H1 (cell line): ENCODE results near the gene LRP8. TPM values are rescaled to one million over a fixed set of nuclear protein-coding genes. Genes with fewer than 3 reads are reported as not detected.
A peak's percentile ranks its signal among the peaks of the same experiment; 100 is the strongest.

Experiments
- CTCF ChIA-PET: fragments of 300-600 bp; sonication (Branson Sonifier 250); formaldehyde crosslinking; loops from one replicate; lab custom pipeline; 2021; ENCODE audit not compliant: partially characterized antibody; lab: Charles Lee
- POLR2A ChIA-PET: fragments of 300-600 bp; sonication (Branson Sonifier 250); formaldehyde crosslinking; loops from one replicate; lab custom pipeline; 2021; ENCODE audit warnings: inconsistent platforms; ENCODE audit not compliant: partially characterized antibody; lab: Charles Lee
- DNase-seq, 2 experiments: peaks; one replicate each; pipeline versions ENCODE4 v3.0.0 to v3.0.0-alpha.2; 2010 to 2022; ENCODE audit warnings: low spot score in 2 of 2, low read depth in 1 of 2, mixed read lengths in 1 of 2
- FAIRE-seq: peaks from 2 replicates; lab custom pipeline; 2011; peaks lifted over from hg19 to GRCh38; lab: Jason Lieb, UNC
- H2AFZ ChIP-seq: 2 replicates; pipeline ENCODE4 v1.8.1; 2012; ENCODE audit warnings: low read length, inconsistent platforms
- H2AK5ac ChIP-seq: 2 replicates; pipeline ENCODE4 v1.6.1; 2013; ENCODE audit warnings: low read depth, low read length
- H2BK120ac ChIP-seq: replicated peaks from 2 replicates; pipeline ENCODE3; 2013; ENCODE audit warnings: low read depth, low read length, inconsistent platforms
- H2BK12ac ChIP-seq: 2 replicates; pipeline ENCODE4 v1.6.1; 2013; ENCODE audit warnings: low read depth, low read length
- H2BK15ac ChIP-seq: 2 replicates; pipeline ENCODE4 v1.6.1; 2013; ENCODE audit warnings: low read length
- H2BK20ac ChIP-seq: 2 replicates; pipeline ENCODE4 v1.6.1; 2013; ENCODE audit warnings: low read length
- H2BK5ac ChIP-seq: 2 replicates; pipeline ENCODE4 v1.6.1; 2013; ENCODE audit warnings: low read depth, low read length
- H3K14ac ChIP-seq: 2 replicates; pipeline ENCODE4 v1.6.1; 2013; ENCODE audit warnings: inconsistent platforms; ENCODE audit not compliant: insufficient read length
- H3K18ac ChIP-seq: 2 replicates; pipeline ENCODE4 v1.6.1; 2013; ENCODE audit warnings: low read length; ENCODE audit errors: extremely low read depth
- H3K23ac ChIP-seq: 2 replicates; pipeline ENCODE4 v1.6.1; 2013; ENCODE audit warnings: inconsistent platforms; ENCODE audit not compliant: insufficient read length
- H3K23me2 ChIP-seq: 2 replicates; pipeline ENCODE4 v1.6.1; 2013; ENCODE audit warnings: low read depth, low read length
- H3K27ac ChIP-seq: 2 replicates; pipeline ENCODE4 v1.6.1; 2011; ENCODE audit warnings: low read depth, low read length, inconsistent platforms
- H3K27me3 ChIP-seq, 4 experiments: replicated peaks in 1 of 4; 1 replicate in 1 of 4; 2 replicates in 3 of 4; pipeline versions ENCODE4 v1.6.1 to v1.8.1; 2011 to 2013; ENCODE audit warnings: low read length in 3 of 4, mild to moderate bottlenecking in 3 of 4, inconsistent platforms in 2 of 4, mixed read lengths in 2 of 4, moderate library complexity in 1 of 4; ENCODE audit not compliant: control insufficient read depth in 3 of 4, insufficient read depth in 3 of 4; ENCODE audit errors: extremely low read depth in 1 of 4
- H3K36me3 ChIP-seq, 4 experiments: 2 replicates each; pipeline versions ENCODE4 v1.6.1 to v1.8.1; 2011 to 2013; ENCODE audit warnings: mild to moderate bottlenecking in 4 of 4, low read length in 3 of 4, moderate library complexity in 2 of 4, control low read depth in 1 of 4, inconsistent platforms in 1 of 4; ENCODE audit not compliant: insufficient read depth in 4 of 4, control insufficient read depth in 2 of 4
- H3K4ac ChIP-seq: replicated peaks from 2 replicates; pipeline ENCODE3; 2013; ENCODE audit warnings: low read length, low read depth, mixed read lengths, inconsistent platforms; ENCODE audit not compliant: insufficient read length
- H3K4me1 ChIP-seq, 4 experiments: replicated peaks in 1 of 4; 1 replicate in 1 of 4; 2 replicates in 3 of 4; pipeline versions ENCODE4 v1.6.1 to v1.8.1; 2011 to 2013; ENCODE audit warnings: low read length in 3 of 4, inconsistent platforms in 2 of 4, mixed read lengths in 1 of 4; ENCODE audit not compliant: insufficient read depth in 4 of 4, control insufficient read depth in 3 of 4
- H3K4me2 ChIP-seq, 2 experiments: 2 replicates each; pipeline versions ENCODE4 v1.6.1 to v1.8.1; 2011 to 2013; ENCODE audit warnings: low read depth in 2 of 2, low read length in 2 of 2, control low read depth in 1 of 2, inconsistent platforms in 1 of 2, mild to moderate bottlenecking in 1 of 2; ENCODE audit not compliant: insufficient read depth in 1 of 2
- H3K4me3 ChIP-seq, 4 experiments: fragments of 200-600, 300-600 bp in 1 of 4; sonication (generic), shearing (Covaris generic), sonication (Bioruptor Twin) in 1 of 4; 2 replicates each; pipeline versions ENCODE4 v1.5.1 to v1.8.1; 2011 to 2016; ENCODE audit warnings: low read length in 4 of 4, low read depth in 3 of 4, control low read depth in 2 of 4, inconsistent platforms in 2 of 4, mild to moderate bottlenecking in 2 of 4, mixed read lengths in 1 of 4, moderate library complexity in 1 of 4; ENCODE audit not compliant: insufficient read depth in 2 of 4; ENCODE audit errors: extremely low read depth in 1 of 4
- H3K56ac ChIP-seq: replicated peaks from 2 replicates; pipeline ENCODE3; 2013; ENCODE audit warnings: low read depth, mild to moderate bottlenecking, mixed read lengths, low read length, inconsistent platforms; ENCODE audit not compliant: insufficient read length
- H3K79me1 ChIP-seq: 2 replicates; pipeline ENCODE4 v1.6.1; 2013; ENCODE audit warnings: low read depth, low read length, control low read depth
- H3K79me2 ChIP-seq, 2 experiments: 2 replicates each; pipeline versions ENCODE4 v1.6.1 to v1.8.1; 2012 to 2013; ENCODE audit warnings: low read length in 2 of 2, mild to moderate bottlenecking in 2 of 2, inconsistent platforms in 1 of 2; ENCODE audit not compliant: insufficient read depth in 2 of 2, control insufficient read depth in 1 of 2
- H3K9ac ChIP-seq, 4 experiments: replicated peaks in 1 of 4; 1 replicate in 1 of 4; 2 replicates in 3 of 4; pipeline versions ENCODE4 v1.6.1 to v1.8.1; 2011 to 2013; ENCODE audit warnings: low read depth in 3 of 4, low read length in 3 of 4, control low read depth in 2 of 4, mild to moderate bottlenecking in 2 of 4, moderate library complexity in 2 of 4, inconsistent platforms in 1 of 4; ENCODE audit errors: extremely low read depth in 1 of 4
- H3K9me3 ChIP-seq, 2 experiments: 2 replicates each; pipeline versions ENCODE4 v1.6.1 to v1.8.1; 2012 to 2013; ENCODE audit warnings: mild to moderate bottlenecking in 2 of 2, moderate library complexity in 2 of 2, control low read depth in 1 of 2, inconsistent platforms in 1 of 2, low read depth in 1 of 2, low read length in 1 of 2, mixed read lengths in 1 of 2; ENCODE audit not compliant: insufficient read depth in 2 of 2
- H4K20me1 ChIP-seq, 2 experiments: replicated peaks in 1 of 2; 2 replicates each; pipeline versions ENCODE3 to v1.8.1; 2011 to 2013; ENCODE audit warnings: inconsistent platforms in 2 of 2, low read length in 2 of 2, mild to moderate bottlenecking in 1 of 2; ENCODE audit not compliant: insufficient read depth in 2 of 2, control insufficient read depth in 1 of 2
- H4K5ac ChIP-seq: 2 replicates; pipeline ENCODE4 v1.6.1; 2013; ENCODE audit warnings: low read length, low read depth, mixed read lengths, inconsistent platforms; ENCODE audit not compliant: insufficient read length
- H4K8ac ChIP-seq: 2 replicates; pipeline ENCODE4 v1.8.0; 2013; ENCODE audit warnings: mild to moderate bottlenecking, moderate library complexity, low read length, inconsistent platforms; ENCODE audit not compliant: insufficient read depth; ENCODE audit errors: extremely low read depth
- H4K91ac ChIP-seq: replicated peaks from 2 replicates; pipeline ENCODE3; 2013; ENCODE audit warnings: low read length, mixed read lengths, inconsistent platforms; ENCODE audit not compliant: insufficient read length
- CHD2 ChIP-seq: IDR thresholded peaks from 2 replicates; pipeline ENCODE4 v1.6.1; 2012; ENCODE audit warnings: low read length, improper control_type of control experiment
- CREB1 ChIP-seq: IDR thresholded peaks from 2 replicates; pipeline ENCODE4 v1.6.1; 2012; ENCODE audit warnings: inconsistent platforms
- CTBP2 ChIP-seq: IDR thresholded peaks from 2 replicates; pipeline ENCODE4 v1.7.0; 2011; ENCODE audit warnings: borderline replicate concordance, mild to moderate bottlenecking, moderate library complexity, mixed read lengths, low read length; ENCODE audit not compliant: insufficient read depth, insufficient read length
- GABPA ChIP-seq: IDR thresholded peaks from 2 replicates; pipeline ENCODE4 v1.6.1; 2011; ENCODE audit warnings: mild to moderate bottlenecking, low read length, moderate library complexity, borderline replicate concordance; ENCODE audit not compliant: insufficient read depth
- HDAC2 ChIP-seq, 2 experiments: fragments of 300-600 bp in 1 of 2; sonication (generic) in 1 of 2; IDR thresholded peaks; 2 replicates each; pipeline ENCODE4 v1.6.1; 2011 to 2012; ENCODE audit warnings: low read depth in 2 of 2, low read length in 2 of 2, mild to moderate bottlenecking in 2 of 2, moderate library complexity in 2 of 2, borderline replicate concordance in 1 of 2, inconsistent platforms in 1 of 2
- JUN ChIP-seq: IDR thresholded peaks from 2 replicates; pipeline ENCODE4 v1.6.1; 2011; ENCODE audit warnings: low read depth, mild to moderate bottlenecking, improper control_type of control experiment, low read length
- JUND ChIP-seq: IDR thresholded peaks from 2 replicates; pipeline ENCODE4 v1.6.1; 2011; ENCODE audit warnings: mild to moderate bottlenecking, improper control_type of control experiment, low read length
- RFX5 ChIP-seq: IDR thresholded peaks from 2 replicates; pipeline ENCODE4 v1.6.1; 2011; ENCODE audit warnings: low read depth, low read length, improper control_type of control experiment, borderline replicate concordance
- WGBS, 2 experiments: shearing (Covaris generic) in 1 of 2; methylation state at CpG; one replicate each; pipeline versions ENCODE4 v1.1.6 to v1.1.7; 2013 to 2015; ENCODE audit warnings: low lambda C conversion rate in 2 of 2, mixed read lengths in 2 of 2, inconsistent platforms in 1 of 2, low coverage in 1 of 2, missing lambda C conversion rate in 1 of 2; ENCODE audit not compliant: insufficient replicate concordance in 2 of 2, insufficient coverage in 1 of 2, insufficient read length in 1 of 2; ENCODE audit errors: extremely low coverage in 1 of 2, missing lambda C conversion rate in 1 of 2; 5-methylcytosine and 5-hydroxymethylcytosine counted together
- polyA plus RNA-seq, 7 experiments: library from polyadenylated mRNA; depleted of rRNA in 3 of 7; stranded (reverse) in 5 of 7; unstranded in 2 of 7; fragments of >200 nt in 5 of 7; fragments of 200-250 nt in 2 of 7; gene quantifications; 1 replicate in 5 of 7; 2 replicates in 1 of 7; 4 replicates in 1 of 7; pipeline versions ENCODE4 v1.2.1 to v1.2.3, GENCODE V29; 2011 to 2013; ENCODE audit warnings: missing spikeins in 2 of 7, mixed read lengths in 2 of 7
- total RNA-seq: library from RNA; stranded (reverse); fragmentation: NEBNext Ultra II Directional; extraction: Animal tissue kit (Norgen Biotek cat#: 25700); gene quantifications from 2 replicates; pipeline ENCODE4 v1.2.1, GENCODE V29; 2021

Gene LRP8
- total and polyA plus RNA-seq, 2 of the 8 experiments (the other 6 are each of a cell fraction or from before 2014, with no cell fraction given): 63.2 to 66.4 TPM

DNA sequence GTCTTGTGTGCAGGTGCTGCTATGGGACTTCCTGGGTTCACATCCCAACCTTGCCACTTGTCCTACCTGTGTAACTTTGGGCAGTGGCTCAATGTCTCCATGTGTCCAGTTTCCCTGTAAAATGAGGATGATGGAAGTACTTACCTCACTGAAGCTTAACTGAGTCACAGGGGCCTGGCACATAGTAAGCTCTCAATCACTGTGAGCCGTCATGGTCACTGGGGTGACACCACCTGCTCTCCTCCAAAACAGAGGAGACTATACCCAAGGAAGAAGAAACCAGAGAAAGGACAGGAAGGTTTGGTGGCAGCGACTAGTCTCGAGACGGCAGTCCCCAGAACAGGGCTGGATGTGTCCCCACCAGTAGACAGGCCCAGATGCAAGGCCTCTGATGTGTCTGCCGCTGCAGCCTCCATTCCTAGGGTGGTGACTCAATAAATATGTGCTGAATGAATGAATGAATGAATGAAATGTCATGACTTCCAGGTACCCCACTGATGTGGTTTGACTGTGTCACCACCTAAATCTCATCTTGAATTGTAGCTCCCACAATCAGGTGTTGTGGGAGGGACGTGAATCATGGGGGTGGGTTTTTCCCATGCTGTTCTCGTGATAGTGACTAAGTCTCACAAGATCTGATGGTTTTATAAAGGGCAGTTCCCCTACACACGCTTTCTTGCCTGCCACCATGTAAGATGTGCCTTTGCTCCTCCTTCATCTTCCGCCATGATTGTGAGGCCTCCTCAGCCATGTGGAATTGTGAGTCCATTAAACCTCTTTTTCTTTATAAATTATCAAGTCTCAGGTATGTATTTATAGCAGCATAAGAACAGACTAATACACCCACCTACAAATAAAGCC is 13.0 kb upstream of the LRP8 start:
- H3K9me3 ChIP-seq: no peaks in the 10 kb centered on the region
- no peaks in the 10 kb centered on the region for H4K20me1 ChIP-seq
- H3K36me3 ChIP-seq: no peaks in the 10 kb centered on the region
- no peak overlapping the region for H4K5ac ChIP-seq
- ChIA-PET POLR2A (interaction anchor here (1.5 to 1.7 kb wide), 2 partner anchors 15 to 17 kb away, joined by 4 to 5 read pairs; no protein-coding TSS in a partner anchor), CTCF (interaction anchor here (0.9 kb wide), 1 partner anchor 14 kb away, joined by 3 read pairs; no protein-coding TSS in a partner anchor)
- H3K27ac ChIP-seq: no peak overlapping the region
- H3K79me1 ChIP-seq: no peaks in the 10 kb centered on the region
- FAIRE-seq: no peak
- TF ChIP-seq GABPA (no peak), CHD2 (no peak), JUND (no peak), CREB1 (no peak), RFX5 (no peak), HDAC2 (IDR thresholded peaks at IDR 0.05; ENCODE audit: borderline replicate concordance in 1 of 2, low read depth in 2 of 2, low read length in 2 of 2) (no peak), CTBP2 (no peak), JUN (no peak)
- no peak overlapping the region for H2BK12ac ChIP-seq
- no peak overlapping the region for H2BK120ac ChIP-seq
- no peak overlapping the region for H3K4me2 ChIP-seq
- no peaks in the 10 kb centered on the region; a peak in 1 of 7 replicates for H3K4me1 ChIP-seq
- H3K23ac ChIP-seq: no peak overlapping the region
- H3K4ac ChIP-seq: no peak overlapping the region
- no peak overlapping the region for H2BK5ac ChIP-seq
- H2BK20ac ChIP-seq: no peak overlapping the region
- 96% methylated on average over 9 of the region's 9 CpGs; no CpG with 5 or more reads in 1 of the 2 experiments for WGBS, 2 experiments
- no peak overlapping the region for H3K18ac ChIP-seq
- no peak overlapping the region for H3K4me3 ChIP-seq
- no peak overlapping the region for H4K91ac ChIP-seq
- no peak overlapping the region for H3K56ac ChIP-seq
- no peaks in the 10 kb centered on the region; the same call in 1 of the 2 replicates for H3K23me2 ChIP-seq
- DNase-seq: peak in 1 of 2 experiments; percentile 28
- H4K8ac ChIP-seq: no peak overlapping the region
- H3K9ac ChIP-seq: no peak overlapping the region
- no peak overlapping the region for H2BK15ac ChIP-seq
- H3K27me3 ChIP-seq: peaks cover 0 to 5% (median under 1%) of the 10 kb centered on the region in 4 experiments; a peak in 3 of 7 replicates
- no peak overlapping the region for H2AFZ ChIP-seq
- H3K79me2 ChIP-seq: no peaks in the 10 kb centered on the region
- H2AK5ac ChIP-seq: no peak overlapping the region
- no peak overlapping the region for H3K14ac ChIP-seq
